WERI-Rb-1 (cell line): ENCODE results near the gene IZUMO4.
A peak's percentile ranks its signal among the peaks of the same experiment; 100 is the strongest.

Experiments
- DNase-seq: peaks from one replicate; pipeline ENCODE4 v3.0.0-alpha.2; 2020
- H3K27ac ChIP-seq: fragments of 250-450 bp; sonication (Bioruptor Pico); 2 replicates; pipeline ENCODE4 v1.5.1; 2020; ENCODE audit warnings: mild to moderate bottlenecking, moderate library complexity
- H3K27me3 ChIP-seq: fragments of 250-450 bp; sonication (Bioruptor Pico); 2 replicates; pipeline ENCODE4 v1.5.1; 2021; ENCODE audit warnings: mild to moderate bottlenecking, low read depth, moderate library complexity; ENCODE audit not compliant: insufficient read depth, severe bottlenecking
- H3K36me3 ChIP-seq: fragments of 250-450 bp; sonication (Bioruptor Pico); 2 replicates; pipeline ENCODE4 v1.5.1; 2020; ENCODE audit warnings: mild to moderate bottlenecking, moderate library complexity
- H3K4me3 ChIP-seq: 2 replicates; pipeline ENCODE4 v1.5.1; 2011; ENCODE audit warnings: low read depth, mild to moderate bottlenecking, control low read depth, low read length
- H3K9me3 ChIP-seq: fragments of 250-450 bp; sonication (Bioruptor Pico); 2 replicates; pipeline ENCODE4 v1.5.1; 2021; ENCODE audit warnings: mild to moderate bottlenecking, moderate library complexity; ENCODE audit not compliant: severe bottlenecking
- CTCF ChIP-seq: IDR thresholded peaks from 2 replicates; pipeline ENCODE4 v1.5.1; 2011; ENCODE audit warnings: low read depth, mild to moderate bottlenecking, control low read depth, inconsistent platforms, low read length

Gene IZUMO4

GRCh38 chr19:2103045-2103707, 6.5 kb downstream of the IZUMO4 start:
- Histone ChIP-seq H3K4me3 (no peak overlapping the region), H3K27me3 (no peaks in the 10 kb centered on the region), H3K36me3 (peaks cover 67% of the 10 kb centered on the region), H3K27ac (no peak overlapping the region), H3K9me3 (no peaks in the 10 kb centered on the region)
- no peak for DNase-seq
- TF ChIP-seq CTCF: no peak

- Histone ChIP-seq H3K27ac (no peak overlapping the region), H3K27me3 (no peaks in the 10 kb centered on the region), H3K4me3 (no peak overlapping the region), H3K9me3 (no peaks in the 10 kb centered on the region), H3K36me3 (peaks cover 79% of the 10 kb centered on the region)
- no peak for DNase-seq
- no peak for TF ChIP-seq CTCF
Measured at GRCh38 chr19:2108251-2109016, 11.7 kb downstream of the IZUMO4 start.

GRCh38 chr19:2109046-2109864, 12.5 kb downstream of the IZUMO4 start:
- no peaks in the 10 kb centered on the region for H3K27me3 ChIP-seq
- no peak overlapping the region for H3K27ac ChIP-seq
- no peak for DNase-seq
- H3K9me3 ChIP-seq: no peaks in the 10 kb centered on the region
- H3K36me3 ChIP-seq: peaks cover 87% of the 10 kb centered on the region
- TF ChIP-seq CTCF: no peak
- no peak overlapping the region for H3K4me3 ChIP-seq

GRCh38 chr19:2110822-2111221, 14.1 kb downstream of the IZUMO4 start:
- peak; percentile 52; the same call in 1 of the 2 replicates for TF ChIP-seq CTCF
- peaks cover 89% of the 10 kb centered on the region for H3K36me3 ChIP-seq
- no peaks in the 10 kb centered on the region for H3K27me3 ChIP-seq

GRCh38 chr19:2111425-2111824, 14.7 kb downstream of the IZUMO4 start:
- Histone ChIP-seq H3K9me3 (no peaks in the 10 kb centered on the region), H3K4me3 (no peak overlapping the region), H3K27me3 (no peaks in the 10 kb centered on the region), H3K36me3 (peaks cover 89% of the 10 kb centered on the region), H3K27ac (no peak overlapping the region)
- no peak for DNase-seq
- TF ChIP-seq CTCF: no peak

More at GRCh38 chr19:2110822-2111221, 14.1 kb downstream of the IZUMO4 start:
- no peak for DNase-seq
- no peak overlapping the region for H3K27ac ChIP-seq
- H3K9me3 ChIP-seq: no peaks in the 10 kb centered on the region
- H3K4me3 ChIP-seq: no peak overlapping the region
